ENCODE results near the gene TMEM86A. TPM values are rescaled to one million over a fixed set of nuclear protein-coding genes. Genes with fewer than 3 reads are reported as not detected.

Gene TMEM86A
- total and polyA plus RNA-seq, 2 of the 8 experiments (the other 6 are each of a cell fraction or from before 2014, with no cell fraction given): 1.5 to 1.7 TPM

GRCh38 chr11:18669711-18670110 lies 28.9 kb upstream of the TMEM86A start:
- Histone ChIP-seq H3K18ac (ENCODE audit: extremely low read depth, low read length) (no peak overlapping the region), H3K4ac (replicated peaks; ENCODE audit: insufficient read length, low read depth, low read length) (no peak overlapping the region), H3K27ac (ENCODE audit: low read depth, low read length) (no peak overlapping the region), H2AFZ (ENCODE audit: low read length) (peak overlapping the region; percentile 73), H3K9me3 (ENCODE audit: insufficient read depth in 2 of 2, low read depth in 1 of 2, low read length in 1 of 2) (no peaks in the 10 kb centered on the region), H2BK120ac (replicated peaks; ENCODE audit: low read depth, low read length) (no peak overlapping the region), H2AK5ac (ENCODE audit: low read depth, low read length) (no peak overlapping the region), H3K14ac (ENCODE audit: insufficient read length) (no peak overlapping the region), H3K79me2 (ENCODE audit: control insufficient read depth in 1 of 2, insufficient read depth in 2 of 2, low read length in 2 of 2) (no peaks in the 10 kb centered on the region), H4K91ac (replicated peaks; ENCODE audit: insufficient read length, low read length) (no peak overlapping the region), H3K79me1 (ENCODE audit: low read depth, low read length) (no peaks in the 10 kb centered on the region), H4K5ac (ENCODE audit: insufficient read length, low read depth, low read length) (no peak overlapping the region), H3K23me2 (ENCODE audit: low read depth, low read length) (no peaks in the 10 kb centered on the region), H3K56ac (replicated peaks; ENCODE audit: insufficient read length, low read depth, low read length) (no peak overlapping the region), H2BK12ac (ENCODE audit: low read depth, low read length) (no peak overlapping the region), H3K23ac (ENCODE audit: insufficient read length) (no peak overlapping the region), H4K8ac (ENCODE audit: extremely low read depth, insufficient read depth, low read length) (no peak overlapping the region), H3K4me1 (replicated peaks in 1 of 4; ENCODE audit: control insufficient read depth in 3 of 4, insufficient read depth in 4 of 4, low read length in 3 of 4) (peaks cover 0 to 2% (median under 1%) of the 10 kb centered on the region in 4 experiments; a peak in 2 of 7 replicates), H3K27me3 (replicated peaks in 1 of 4; ENCODE audit: control insufficient read depth in 3 of 4, extremely low read depth in 1 of 4, insufficient read depth in 3 of 4, low read length in 3 of 4) (peaks cover 0 to 1% (median 0%) of the 10 kb centered on the region in 4 experiments; a peak in 1 of 7 replicates), H2BK20ac (ENCODE audit: low read length) (no peak overlapping the region), H3K4me2 (ENCODE audit: insufficient read depth in 1 of 2, low read depth in 2 of 2, low read length in 2 of 2) (no peak overlapping the region), H3K4me3 (ENCODE audit: extremely low read depth in 1 of 4, insufficient read depth in 2 of 4, low read depth in 3 of 4, low read length in 4 of 4) (no peak overlapping the region), H2BK15ac (ENCODE audit: low read length) (no peak overlapping the region), H3K36me3 (ENCODE audit: control insufficient read depth in 2 of 4, insufficient read depth in 4 of 4, low read length in 3 of 4) (no peaks in the 10 kb centered on the region), H2BK5ac (ENCODE audit: low read depth, low read length) (no peak overlapping the region), H4K20me1 (replicated peaks in 1 of 2; ENCODE audit: control insufficient read depth in 1 of 2, insufficient read depth in 2 of 2, low read length in 2 of 2) (no peaks in the 10 kb centered on the region), H3K9ac (replicated peaks in 1 of 4; ENCODE audit: extremely low read depth in 1 of 4, low read depth in 3 of 4, low read length in 3 of 4) (no peak overlapping the region)
- WGBS, 2 experiments (ENCODE audit: extremely low coverage in 1 of 2, insufficient coverage in 1 of 2, insufficient read length in 1 of 2, insufficient replicate concordance in 2 of 2, low coverage in 1 of 2, low lambda C conversion rate in 2 of 2, missing lambda C conversion rate in 1 of 2): 66% methylated on average over 4 of the region's 4 CpGs; no CpG with 5 or more reads in 1 of the 2 experiments
- DNase-seq (ENCODE audit: low read depth in 1 of 2, low spot score in 2 of 2): no peak
- CTCF ChIA-PET (ENCODE audit: partially characterized antibody): interaction anchor here (0.6 to 1.1 kb wide), 3 partner anchors 23 to 58 kb away, joined by 3 to 5 read pairs (median 3); no protein-coding TSS in a partner anchor
- POLR2A ChIA-PET (ENCODE audit: partially characterized antibody): interaction anchor here (0.8 kb wide), 1 partner anchor 10 kb away, joined by 3 read pairs; no protein-coding TSS in a partner anchor
- FAIRE-seq: no peak
- no peak for TF ChIP-seq SP1 (IDR thresholded peaks at IDR 0.05; ENCODE audit: low read depth, low read length)
- TF ChIP-seq JUND (IDR thresholded peaks at IDR 0.05; ENCODE audit: low read length): no peak
- TF ChIP-seq BCL11A (IDR thresholded peaks at IDR 0.05; ENCODE audit: low read depth in 2 of 2, low read length in 2 of 2): no peak
- TF ChIP-seq CBX8 (IDR thresholded peaks at IDR 0.05; ENCODE audit: borderline replicate concordance, low read depth, low read length): no peak
- no peak for TF ChIP-seq ZNF274 (IDR thresholded peaks at IDR 0.05; ENCODE audit: borderline replicate concordance, extremely low read depth, low read length)
- no peak for TF ChIP-seq KDM1A (IDR thresholded peaks at IDR 0.05; ENCODE audit: borderline replicate concordance, low read length)
- TF ChIP-seq CTCF (IDR thresholded peaks at IDR 0.05; ENCODE audit: control extremely low read depth in 1 of 3, insufficient read depth in 1 of 3, low read depth in 1 of 3, low read length in 3 of 3): no peak
- no peak for TF ChIP-seq KDM4A (IDR thresholded peaks at IDR 0.05; ENCODE audit: low read depth, low read length, severe bottlenecking)
- TF ChIP-seq TAF7 (optimal IDR thresholded peaks at IDR 0.05; ENCODE audit: borderline replicate concordance, low read depth, low read length): no peak
- TF ChIP-seq YY1 (IDR thresholded peaks at IDR 0.05; ENCODE audit: low read depth, low read length): no peak
- no peak for TF ChIP-seq NANOG (IDR thresholded peaks at IDR 0.05; ENCODE audit: insufficient read depth, low read depth, low read length, poor library complexity, severe bottlenecking)
